GM21825 (cell line): ENCODE data around the gene CXCR6.

Experiments used
- ATAC-seq: cut with Tn5 transposase; IDR thresholded peaks from one replicate; pipeline ENCODE4 v1.9.1; 2021; ENCODE audit warnings: mild to moderate bottlenecking, moderate library complexity; ENCODE audit not compliant: unreplicated experiment

CXCR6 gene

GRCh38 chr3:45946875-45947274 lies 3.6 kb downstream of the CXCR6 start:
- no peak for ATAC-seq

DNA sequence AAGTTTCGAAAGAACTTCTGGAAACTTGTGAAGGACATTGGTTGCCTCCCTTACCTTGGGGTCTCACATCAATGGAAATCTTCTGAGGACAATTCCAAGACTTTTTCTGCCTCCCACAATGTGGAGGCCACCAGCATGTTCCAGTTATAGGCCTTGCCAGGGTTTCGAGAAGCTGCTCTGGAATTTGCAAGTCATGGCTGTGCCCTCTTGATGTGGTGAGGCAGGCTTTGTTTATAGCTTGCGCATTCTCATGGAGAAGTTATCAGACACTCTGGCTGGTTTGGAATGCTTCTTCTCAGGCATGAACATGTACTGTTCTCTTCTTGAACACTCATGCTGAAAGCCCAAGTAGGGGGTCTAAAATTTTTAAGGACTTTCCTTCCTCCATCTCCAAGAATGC lies 4.1 kb downstream of the CXCR6 start:
- ATAC-seq, result no peak

GRCh38 chr3:45948311-45948781 lies 5.1 kb downstream of the CXCR6 start:
- ATAC-seq, result no peak

DNA sequence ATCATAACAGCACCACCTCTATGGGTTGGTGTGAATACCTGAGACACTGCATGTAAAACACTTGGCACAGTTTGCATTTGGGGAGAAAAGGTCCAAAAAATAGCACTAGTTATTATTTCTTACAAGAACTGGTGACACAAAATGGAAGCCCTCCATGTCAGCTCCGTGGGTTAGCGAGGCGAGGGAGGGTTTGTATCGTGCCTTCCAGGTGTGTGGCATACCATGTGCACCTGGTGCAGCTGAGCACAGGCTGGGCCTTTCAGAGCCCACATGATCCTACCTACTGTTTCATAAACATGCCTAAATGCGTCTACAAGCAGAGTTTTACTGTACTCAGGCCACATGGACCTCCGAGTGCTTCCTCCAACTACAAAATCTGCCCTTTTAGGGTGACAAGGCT lies 5.6 kb downstream of the CXCR6 start:
- ATAC-seq, result no peak

GRCh38 chr3:45949432-45949831 lies 6.2 kb downstream of the CXCR6 start:
- ATAC-seq, result no peak

DNA sequence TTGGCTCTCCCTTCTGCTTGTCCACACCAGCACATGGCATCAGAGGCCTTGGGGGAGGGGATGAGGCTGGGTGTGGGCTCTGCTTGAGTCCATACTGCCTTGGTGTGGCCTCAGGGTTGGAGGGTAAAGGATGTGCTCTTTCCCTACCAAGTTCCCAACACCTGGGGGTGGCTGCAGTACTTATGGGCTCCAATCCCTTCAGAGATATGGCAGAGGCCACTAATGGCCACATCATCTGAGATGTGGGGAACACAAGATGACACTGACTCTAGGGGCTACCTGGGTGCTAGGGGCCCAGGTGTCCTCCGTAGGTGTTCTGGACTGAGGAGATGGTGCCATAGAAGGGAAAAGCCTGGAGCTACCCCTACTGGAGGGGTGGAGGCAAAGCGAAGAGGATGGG lies 6.9 kb downstream of the CXCR6 start:
- no peak for ATAC-seq

- ATAC-seq, result no peak
Observed at GRCh38 chr3:45950686-45951600, 7.7 kb downstream of the CXCR6 start.

GRCh38 chr3:45951946-45952345 lies 8.7 kb downstream of the CXCR6 start:
- ATAC-seq, result no peak

DNA sequence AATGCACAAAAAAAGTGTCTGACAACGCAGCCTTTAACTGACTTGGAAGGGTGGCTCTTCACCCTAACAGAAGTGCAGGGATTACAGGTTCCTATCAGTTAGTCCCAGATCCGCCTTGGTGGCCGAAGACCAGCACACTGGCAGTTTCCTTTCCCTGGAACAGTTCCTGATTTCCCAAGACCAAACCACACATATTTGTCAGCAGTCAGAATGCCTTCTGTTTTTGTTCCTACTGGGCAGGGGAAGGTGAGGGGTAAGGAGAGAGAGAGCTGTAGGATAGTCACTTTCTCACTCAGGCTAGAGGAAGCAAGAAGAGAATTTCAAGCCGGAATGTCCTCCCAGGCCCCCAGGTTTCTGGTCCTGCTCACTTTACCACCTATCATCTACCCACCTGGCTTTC lies 9.2 kb downstream of the CXCR6 start:
- no peak for ATAC-seq

DNA sequence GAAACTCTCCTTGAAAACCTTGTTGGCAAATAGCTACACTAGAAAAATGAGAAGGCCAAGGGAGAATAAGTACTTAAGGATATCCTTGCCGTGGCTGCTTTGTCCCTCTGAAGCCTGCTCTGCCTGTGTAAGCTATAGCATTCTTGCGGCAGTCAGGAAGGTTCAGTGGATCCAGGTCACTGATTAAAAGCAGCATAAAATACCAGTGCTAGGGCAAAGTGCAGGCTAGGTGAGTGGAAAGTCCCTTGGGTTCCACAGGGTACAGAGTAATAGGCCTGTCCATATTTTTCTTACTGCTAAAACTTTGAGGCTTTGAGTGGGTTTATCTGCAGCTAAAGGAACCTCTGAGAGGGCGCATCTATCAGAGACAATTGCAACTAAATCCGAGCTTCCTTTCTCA lies 10.3 kb downstream of the CXCR6 start:
- no peak for ATAC-seq

- no peak for ATAC-seq
Observed at GRCh38 chr3:45954306-45954705, 11.0 kb downstream of the CXCR6 start.

DNA sequence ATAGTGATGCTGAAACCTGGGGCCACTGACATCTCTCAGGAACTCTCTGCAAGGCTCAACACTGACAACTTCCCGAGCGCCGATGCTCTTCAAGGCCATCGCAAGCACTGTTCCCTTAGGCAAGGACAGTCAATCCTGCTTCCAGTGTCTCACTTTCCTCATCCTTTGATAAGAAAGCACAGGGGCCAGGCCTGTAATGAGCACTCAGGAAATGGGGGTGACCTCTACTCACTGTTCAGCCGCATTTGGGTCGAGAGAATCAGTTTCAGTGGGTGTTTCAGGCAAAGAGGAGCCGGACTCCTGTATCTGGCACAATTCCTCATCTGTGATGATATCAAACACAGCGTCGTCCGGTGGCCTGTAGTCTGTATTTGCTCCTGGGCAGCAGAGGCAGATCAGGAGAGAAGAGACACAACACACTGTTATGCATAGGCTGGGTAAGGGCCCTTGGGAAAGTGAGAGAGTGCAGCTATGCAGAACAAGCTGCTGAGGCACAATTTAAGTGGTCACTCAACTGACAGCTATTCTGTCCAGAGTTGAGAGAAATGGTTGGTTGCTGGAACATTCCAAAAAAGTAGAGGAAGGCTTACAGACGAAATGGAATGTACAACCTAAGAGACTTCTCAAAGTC lies 11.9 kb downstream of the CXCR6 start:
- no peak for ATAC-seq

DNA sequence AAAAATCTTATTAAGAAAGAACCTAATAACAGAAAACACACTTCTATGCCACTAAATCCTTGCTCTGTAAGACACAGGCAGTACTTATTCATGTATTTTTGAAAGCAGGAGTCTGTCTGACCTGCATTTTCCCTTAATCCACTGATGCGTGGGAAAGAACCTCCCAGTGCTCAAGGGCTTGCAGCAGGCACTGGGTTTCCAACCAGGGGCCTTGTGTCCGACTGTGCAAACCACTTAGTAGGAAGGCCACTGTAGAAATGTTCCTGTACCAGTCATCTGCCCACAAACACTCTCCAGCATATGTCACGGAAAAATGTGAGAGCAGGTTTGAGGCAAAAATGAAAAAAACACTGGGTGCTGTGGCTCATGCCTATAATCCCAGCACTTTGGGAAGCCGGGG lies 12.4 kb downstream of the CXCR6 start:
- no peak for ATAC-seq

DNA sequence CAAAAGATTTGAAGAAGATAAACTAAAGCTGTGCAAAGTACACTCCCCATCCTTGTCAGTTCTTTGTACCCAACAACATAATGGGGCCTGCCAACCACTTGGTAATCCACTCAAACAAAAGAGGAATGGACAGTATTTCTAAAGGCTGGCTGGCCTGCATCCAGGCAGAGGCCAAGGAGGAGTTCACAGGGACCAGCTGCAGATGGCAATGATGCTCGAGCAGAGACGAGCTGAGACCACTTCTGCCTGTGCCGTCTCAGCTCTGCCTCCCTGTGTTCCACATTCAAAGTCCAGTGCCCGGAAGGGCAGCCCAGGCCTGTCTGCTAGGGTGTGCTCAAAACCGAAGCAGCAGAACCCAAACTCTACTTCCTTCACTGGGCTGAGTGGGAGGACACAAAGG lies 14.3 kb downstream of the CXCR6 start:
- no peak for ATAC-seq

DNA sequence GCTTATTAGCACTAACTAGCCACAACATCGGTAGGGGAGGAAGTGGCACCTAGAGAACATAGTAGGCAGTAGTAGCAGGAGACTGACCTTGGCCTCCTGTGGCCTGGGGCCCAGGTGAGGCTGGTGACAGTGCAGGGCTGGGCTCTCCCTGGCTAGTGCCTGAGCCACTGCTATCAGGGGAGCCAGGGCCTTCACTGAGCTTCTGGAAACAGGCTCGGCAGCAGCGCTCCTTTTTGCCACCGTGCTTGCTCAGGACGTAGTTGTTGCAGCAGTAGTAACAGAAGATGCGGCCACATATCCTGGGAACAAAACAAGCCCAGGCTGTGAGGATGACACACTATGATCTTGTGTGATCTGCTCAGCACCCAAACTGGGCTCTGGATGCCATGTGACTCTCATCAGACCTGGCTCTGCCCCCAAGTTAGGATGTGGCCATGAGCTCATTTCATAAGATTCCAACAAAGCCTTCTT lies 15.1 kb downstream of the CXCR6 start:
- ATAC-seq, result no peak

GRCh38 chr3:45959201-45959600 lies 15.9 kb downstream of the CXCR6 start:
- no peak for ATAC-seq

DNA sequence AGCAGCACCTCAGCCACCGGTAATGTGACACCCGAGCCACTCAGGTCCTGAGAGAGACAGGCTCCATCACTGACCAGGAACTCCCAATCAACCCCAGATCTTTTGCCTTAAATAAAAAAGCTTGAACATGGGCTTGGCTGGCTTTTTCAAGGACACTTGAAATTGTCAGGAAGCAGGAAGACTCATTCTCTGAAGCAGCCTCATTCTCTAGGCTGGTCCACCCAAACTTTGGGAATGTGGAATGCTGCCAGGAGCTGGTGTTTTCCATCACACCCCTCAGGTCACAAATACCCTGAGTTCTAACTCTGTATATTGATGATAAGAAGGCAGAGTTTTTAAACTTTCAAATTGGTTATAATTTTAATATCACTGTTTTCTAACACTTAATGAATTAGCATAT lies 17.0 kb downstream of the CXCR6 start:
- ATAC-seq, result no peak

- ATAC-seq, result no peak
Observed at GRCh38 chr3:45962033-45962432, 18.8 kb downstream of the CXCR6 start.

- peak; percentile 33 for ATAC-seq
Observed at GRCh38 chr3:45964139-45964538, 20.9 kb downstream of the CXCR6 start.

- no peak for ATAC-seq
Observed at GRCh38 chr3:45965253-45965652, 22.0 kb downstream of the CXCR6 start.

DNA sequence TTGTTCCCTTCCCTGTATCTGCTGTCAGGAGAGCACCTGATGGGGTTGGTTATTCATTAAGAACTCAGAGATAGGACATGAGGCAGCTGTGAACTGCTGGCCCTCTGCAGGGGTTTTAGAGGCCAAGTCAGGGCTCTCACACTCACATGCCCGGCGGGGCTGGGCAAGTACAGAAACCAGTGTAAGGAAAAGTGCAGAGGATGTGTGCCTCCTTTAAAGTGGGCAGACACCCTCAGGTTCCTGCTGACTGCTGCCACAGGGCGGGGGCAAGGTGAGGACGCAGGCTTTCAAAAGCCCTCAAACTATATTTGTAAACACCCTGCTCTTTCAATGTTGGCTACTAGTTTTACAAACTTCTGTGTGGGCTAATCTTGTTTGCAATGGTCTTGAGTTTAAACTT lies 22.4 kb downstream of the CXCR6 start:
- ATAC-seq, result no peak

DNA sequence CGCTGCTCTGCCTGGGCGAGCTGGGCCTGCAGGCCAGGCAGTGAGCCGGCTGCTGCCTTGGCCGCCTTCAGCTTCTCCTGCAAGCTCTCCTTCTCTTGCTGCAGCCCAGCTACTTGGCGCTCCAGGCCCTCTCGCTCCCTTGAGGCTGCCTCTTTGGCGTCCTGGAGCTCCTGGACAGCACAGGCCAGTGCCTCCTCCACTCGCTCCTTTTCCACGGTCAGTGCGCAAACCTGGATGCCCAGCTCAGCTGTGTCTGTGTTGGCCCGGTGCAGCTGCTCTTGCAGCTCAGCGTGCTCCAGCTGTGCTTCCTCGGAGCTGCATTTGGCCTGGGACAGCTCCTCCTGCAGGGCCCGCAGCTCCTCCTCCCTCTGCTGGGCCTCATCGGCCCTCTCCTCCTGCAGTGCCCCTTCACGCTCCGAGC lies 23.1 kb downstream of the CXCR6 start:
- ATAC-seq, result no peak
